Thyroid gland (tissue), 4 donors: ENCODE measurements around the gene DHX34.

Source experiments
- POLR2A ChIP-seq, 2 donors: fragments of 450-650 bp; IDR thresholded peaks; one replicate each; pipeline ENCODE4 v1.6.1; 2017; ENCODE audit warnings: antibody characterized with exemption in 2 of 2, mild to moderate bottlenecking in 2 of 2, moderate library complexity in 1 of 2
- TF ChIP-seq, protein P1 (sequence below), 6 experiments: fragments of 200-600 bp in 3 of 6; fragments of 450-650 bp in 3 of 6; sonication (generic) in 3 of 6; IDR thresholded peaks; one replicate each; pipeline ENCODE4 v1.5.1; 2016 to 2019; ENCODE audit warnings: antibody characterized with exemption in 6 of 6, mild to moderate bottlenecking in 2 of 6, inconsistent platforms in 1 of 6, moderate library complexity in 1 of 6

DNA sequence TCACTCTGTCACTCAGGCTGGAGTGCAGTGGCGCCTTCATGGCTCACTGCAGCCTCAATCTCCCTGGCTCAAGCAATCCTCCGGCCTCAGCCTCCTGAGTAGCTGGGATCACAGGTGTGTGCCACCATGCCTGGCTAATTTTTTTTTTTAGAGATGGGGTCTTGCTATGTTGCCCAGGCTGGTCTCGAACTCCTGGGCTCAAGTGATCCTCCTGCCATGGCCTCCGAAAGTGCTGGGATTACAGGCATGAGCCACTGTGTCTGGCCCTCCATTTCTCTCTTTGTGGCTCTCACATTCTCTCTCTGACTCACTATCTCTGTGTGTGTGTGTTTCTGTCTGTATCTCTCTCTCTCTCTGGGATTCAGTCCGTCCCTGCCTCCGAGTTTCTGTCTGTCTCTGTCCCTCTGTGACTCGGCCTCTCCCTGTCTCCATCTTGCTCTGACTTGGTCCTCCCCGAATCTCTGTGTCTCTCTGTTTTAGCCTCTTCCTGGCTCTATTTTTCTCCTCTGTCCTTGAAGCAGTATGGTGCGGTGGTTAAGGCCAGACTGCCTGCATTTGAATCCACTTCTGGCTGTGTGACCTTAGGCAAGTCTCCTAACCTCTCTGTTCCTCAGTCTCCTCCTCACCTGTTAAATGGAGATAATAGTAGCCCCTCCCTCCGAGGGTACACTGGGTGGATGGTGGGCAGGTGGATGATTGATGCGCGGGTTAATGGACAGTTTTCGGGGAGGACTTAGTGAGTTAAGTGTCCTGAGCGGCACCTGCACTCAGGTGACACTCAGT lies 59.2 kb downstream of the DHX34 start:
- TF ChIP-seq POLR2A (IDR thresholded peaks at IDR 0.05), result no peak
- TF ChIP-seq, protein P1, sequence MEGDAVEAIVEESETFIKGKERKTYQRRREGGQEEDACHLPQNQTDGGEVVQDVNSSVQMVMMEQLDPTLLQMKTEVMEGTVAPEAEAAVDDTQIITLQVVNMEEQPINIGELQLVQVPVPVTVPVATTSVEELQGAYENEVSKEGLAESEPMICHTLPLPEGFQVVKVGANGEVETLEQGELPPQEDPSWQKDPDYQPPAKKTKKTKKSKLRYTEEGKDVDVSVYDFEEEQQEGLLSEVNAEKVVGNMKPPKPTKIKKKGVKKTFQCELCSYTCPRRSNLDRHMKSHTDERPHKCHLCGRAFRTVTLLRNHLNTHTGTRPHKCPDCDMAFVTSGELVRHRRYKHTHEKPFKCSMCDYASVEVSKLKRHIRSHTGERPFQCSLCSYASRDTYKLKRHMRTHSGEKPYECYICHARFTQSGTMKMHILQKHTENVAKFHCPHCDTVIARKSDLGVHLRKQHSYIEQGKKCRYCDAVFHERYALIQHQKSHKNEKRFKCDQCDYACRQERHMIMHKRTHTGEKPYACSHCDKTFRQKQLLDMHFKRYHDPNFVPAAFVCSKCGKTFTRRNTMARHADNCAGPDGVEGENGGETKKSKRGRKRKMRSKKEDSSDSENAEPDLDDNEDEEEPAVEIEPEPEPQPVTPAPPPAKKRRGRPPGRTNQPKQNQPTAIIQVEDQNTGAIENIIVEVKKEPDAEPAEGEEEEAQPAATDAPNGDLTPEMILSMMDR (IDR thresholded peaks at IDR 0.05), result no peak
